ENCODE measurements around the gene PTPRN2.

DNA sequence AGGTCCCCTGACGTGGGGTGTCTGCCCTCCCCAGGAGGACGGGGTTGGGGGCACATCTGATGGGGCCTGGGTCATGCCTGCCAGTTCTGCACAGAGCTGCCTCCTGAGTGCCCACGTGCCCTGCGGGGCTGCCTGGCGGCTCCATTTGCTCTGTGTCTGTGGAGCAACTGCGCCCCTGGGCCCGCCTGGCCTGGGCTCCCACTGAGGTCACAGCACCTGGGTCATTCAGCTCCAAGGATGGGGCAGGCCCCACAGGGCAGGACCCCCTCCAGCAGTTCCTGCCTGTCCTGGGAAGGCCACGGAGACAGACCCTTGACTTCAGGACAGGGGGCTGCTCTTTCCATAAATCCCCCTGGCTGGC, 590.6 kb downstream of the PTPRN2 start:
- TF ChIP-seq, protein P1, sequence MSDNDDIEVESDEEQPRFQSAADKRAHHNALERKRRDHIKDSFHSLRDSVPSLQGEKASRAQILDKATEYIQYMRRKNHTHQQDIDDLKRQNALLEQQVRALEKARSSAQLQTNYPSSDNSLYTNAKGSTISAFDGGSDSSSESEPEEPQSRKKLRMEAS (IDR thresholded peaks at IDR 0.05; ENCODE audit: insufficient read depth, insufficient read length): no peak
- TF ChIP-seq, protein P2, sequence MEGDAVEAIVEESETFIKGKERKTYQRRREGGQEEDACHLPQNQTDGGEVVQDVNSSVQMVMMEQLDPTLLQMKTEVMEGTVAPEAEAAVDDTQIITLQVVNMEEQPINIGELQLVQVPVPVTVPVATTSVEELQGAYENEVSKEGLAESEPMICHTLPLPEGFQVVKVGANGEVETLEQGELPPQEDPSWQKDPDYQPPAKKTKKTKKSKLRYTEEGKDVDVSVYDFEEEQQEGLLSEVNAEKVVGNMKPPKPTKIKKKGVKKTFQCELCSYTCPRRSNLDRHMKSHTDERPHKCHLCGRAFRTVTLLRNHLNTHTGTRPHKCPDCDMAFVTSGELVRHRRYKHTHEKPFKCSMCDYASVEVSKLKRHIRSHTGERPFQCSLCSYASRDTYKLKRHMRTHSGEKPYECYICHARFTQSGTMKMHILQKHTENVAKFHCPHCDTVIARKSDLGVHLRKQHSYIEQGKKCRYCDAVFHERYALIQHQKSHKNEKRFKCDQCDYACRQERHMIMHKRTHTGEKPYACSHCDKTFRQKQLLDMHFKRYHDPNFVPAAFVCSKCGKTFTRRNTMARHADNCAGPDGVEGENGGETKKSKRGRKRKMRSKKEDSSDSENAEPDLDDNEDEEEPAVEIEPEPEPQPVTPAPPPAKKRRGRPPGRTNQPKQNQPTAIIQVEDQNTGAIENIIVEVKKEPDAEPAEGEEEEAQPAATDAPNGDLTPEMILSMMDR (IDR thresholded peaks at IDR 0.05; ENCODE audit: extremely low read depth in 1 of 2, insufficient read depth in 1 of 2, low read depth in 1 of 2, low read length in 2 of 2): no peak
- TF ChIP-seq MYC (IDR thresholded peaks at IDR 0.05; ENCODE audit: low read depth, low read length) (no peak), EZH2 (IDR thresholded peaks at IDR 0.05; ENCODE audit: borderline replicate concordance, low read depth, low read length, severe bottlenecking) (no peak), POLR2A (IDR thresholded peaks at IDR 0.05; ENCODE audit: low read depth, low read length) (no peak), GATA2 (IDR thresholded peaks at IDR 0.05; ENCODE audit: insufficient read depth, insufficient read length, low read depth, low read length) (no peak), FOS (IDR thresholded peaks at IDR 0.05; ENCODE audit: borderline replicate concordance, insufficient read depth, low read length) (no peak), POLR2AphosphoS5 (IDR thresholded peaks at IDR 0.05; ENCODE audit: insufficient read depth, low read depth, low read length) (no peak)

All from endothelial cell of umbilical vein (primary cell).